Neural progenitor cell (in vitro differentiated cells): ENCODE measurements around the gene PCDHA7. TPM values are rescaled to one million over a fixed set of nuclear protein-coding genes. Genes with fewer than 3 reads are reported as not detected.

ENCODE experiments used
- DNase-seq: peaks from one replicate; pipeline ENCODE4 v3.0.0-alpha.2; 2016; ENCODE audit warnings: low spot score
- H2AFZ ChIP-seq: fragments of 200-600 bp; sonication (generic); replicated peaks from 2 replicates; pipeline ENCODE4 v1.6.1; 2016; ENCODE audit warnings: antibody characterized with exemption
- H3F3A ChIP-seq: fragments of 200-600 bp; sonication (generic); 2 replicates; pipeline ENCODE4 v1.6.1; 2016; ENCODE audit warnings: antibody characterized with exemption, low read depth
- H3K27ac ChIP-seq: fragments of 200-600 bp; sonication (generic); 2 replicates; pipeline ENCODE4 v1.5.1; 2016; ENCODE audit warnings: mild to moderate bottlenecking
- H3K27me3 ChIP-seq: fragments of 200-600 bp; sonication (generic); 2 replicates; pipeline ENCODE4 v1.6.1; 2016; ENCODE audit warnings: mild to moderate bottlenecking, moderate library complexity
- H3K36me3 ChIP-seq: fragments of 200-600 bp; sonication (generic); 2 replicates; pipeline ENCODE4 v1.5.1; 2016
- H3K4me1 ChIP-seq: fragments of 200-600 bp; sonication (generic); 2 replicates; pipeline ENCODE4 v1.6.1; 2016; ENCODE audit warnings: mixed run types
- H3K4me2 ChIP-seq: fragments of 200-600 bp; sonication (generic); 2 replicates; pipeline ENCODE4 v1.6.1; 2016
- H3K4me3 ChIP-seq: fragments of 200-600 bp; sonication (generic); 2 replicates; pipeline ENCODE4 v1.5.1; 2016
- H3K79me2 ChIP-seq: fragments of 200-600 bp; sonication (generic); 2 replicates; pipeline ENCODE4 v1.6.1; 2016; ENCODE audit warnings: low read depth
- H3K9ac ChIP-seq: fragments of 200-600 bp; sonication (generic); 2 replicates; pipeline ENCODE4 v1.6.1; 2016
- H3K9me3 ChIP-seq: fragments of 200-600 bp; sonication (generic); 2 replicates; pipeline ENCODE4 v1.5.1; 2016; ENCODE audit warnings: low read depth
- H4K20me1 ChIP-seq: fragments of 200-600 bp; sonication (generic); 2 replicates; pipeline ENCODE4 v1.6.1; 2016; ENCODE audit warnings: low read depth
- H3K27ac Mint-ChIP-seq: 3 replicates; pipeline ENCODE4 v1.8.0; 2021; ENCODE audit warnings: mixed read lengths
- H3K27me3 Mint-ChIP-seq: 2 replicates; pipeline ENCODE4 v1.8.0; 2022; ENCODE audit warnings: low read depth, mild to moderate bottlenecking, inconsistent platforms, moderate library complexity, mixed read lengths; ENCODE audit not compliant: insufficient read depth
- H3K36me3 Mint-ChIP-seq: 3 replicates; pipeline ENCODE4 v1.8.0; 2021; ENCODE audit warnings: mixed read lengths
- H3K4me1 Mint-ChIP-seq: 3 replicates; pipeline ENCODE4 v1.8.0; 2021; ENCODE audit warnings: mixed read lengths
- H3K4me3 Mint-ChIP-seq: 3 replicates; pipeline ENCODE4 v1.8.0; 2021; ENCODE audit warnings: mild to moderate bottlenecking, moderate library complexity, mixed read lengths
- H3K9me3 Mint-ChIP-seq: 3 replicates; pipeline ENCODE4 v1.8.0; 2020; ENCODE audit warnings: mixed read lengths
- CTCF ChIP-seq: fragments of 200-600 bp; sonication (generic); IDR thresholded peaks from 2 replicates; pipeline ENCODE4 v1.5.1; 2017; ENCODE audit warnings: antibody characterized with exemption, mild to moderate bottlenecking
- EZH2 ChIP-seq: fragments of 200-600 bp; sonication (generic); IDR thresholded peaks from 2 replicates; pipeline ENCODE4 v1.6.1; 2017; ENCODE audit warnings: antibody characterized with exemption, mild to moderate bottlenecking, moderate library complexity
- EZH2phosphoT487 ChIP-seq: fragments of 200-600 bp; sonication (generic); IDR thresholded peaks from 2 replicates; pipeline ENCODE4 v1.6.1; 2017; ENCODE audit warnings: antibody characterized with exemption
- total RNA-seq: library from RNA; depleted of rRNA; stranded (reverse); fragments of >200 nt; gene quantifications from 2 replicates; pipeline ENCODE4 v1.2.3, GENCODE V29; 2015; ENCODE audit warnings: low replicate concordance

The PCDHA7 gene
- total RNA-seq, 1 donor from 2014 or later, result 0.36 TPM

GRCh38 chr5:140881889-140882590 lies 48.0 kb downstream of the PCDHA7 start, which contains the start of gene PCDHA13:
PCDHA13 (plus strand) TSS chr5:140882124; CDS start chr5:140882269, 145 bp downstream.
- H3K27me3 ChIP-seq, result no peaks in the 10 kb centered on the region
- Mint-ChIP-seq H3K27ac (no peak within 1 kb of the TSS), H3K4me3 (no peak within 1 kb of the TSS), H3K36me3 (peaks cover 38% of the 10 kb centered on the region), H3K27me3 (no peaks in the 10 kb centered on the region), H3K4me1 (no peaks in the 10 kb centered on the region), H3K9me3 (peaks cover 38% of the 10 kb centered on the region)
- H3K4me1 ChIP-seq, result no peaks in the 10 kb centered on the region
- no peaks in the 10 kb centered on the region for H3K9me3 ChIP-seq
- H2AFZ ChIP-seq, result no peak within 1 kb of the TSS
- H3K79me2 ChIP-seq, result no peaks in the 10 kb centered on the region
- peak within 1 kb of the TSS; percentile 44 for H3K4me3 ChIP-seq
- no peak within 1 kb of the TSS for H3K9ac ChIP-seq
- H3K36me3 ChIP-seq, result no peaks in the 10 kb centered on the region
- DNase-seq, result peak; percentile 57
- H3K4me2 ChIP-seq, result peak within 1 kb of the TSS; percentile 75
- no peaks in the 10 kb centered on the region for H3F3A ChIP-seq
- TF ChIP-seq EZH2phosphoT487 (no peak), CTCF (peak; percentile 54)
- no peaks in the 10 kb centered on the region for H4K20me1 ChIP-seq
- no peak within 1 kb of the TSS for H3K27ac ChIP-seq

- Histone ChIP-seq H3K4me1 (no peaks in the 10 kb centered on the region), H3K27me3 (no peaks in the 10 kb centered on the region), H3K9ac (no peak overlapping the region), H3K9me3 (no peaks in the 10 kb centered on the region), H4K20me1 (no peaks in the 10 kb centered on the region), H3K4me3 (peak overlapping the region; percentile 44), H2AFZ (no peak overlapping the region), H3K36me3 (no peaks in the 10 kb centered on the region), H3F3A (no peaks in the 10 kb centered on the region), H3K79me2 (no peaks in the 10 kb centered on the region), H3K27ac (no peak overlapping the region), H3K4me2 (peak overlapping the region; percentile 75)
- no peak overlapping the region for H3K27ac Mint-ChIP-seq
- no peaks in the 10 kb centered on the region for H3K4me1 Mint-ChIP-seq
- peaks cover 42% of the 10 kb centered on the region for H3K9me3 Mint-ChIP-seq
- no peaks in the 10 kb centered on the region for H3K27me3 Mint-ChIP-seq
- H3K4me3 Mint-ChIP-seq, result no peak overlapping the region
- peak; percentile 52 for DNase-seq
- H3K36me3 Mint-ChIP-seq, result peaks cover 42% of the 10 kb centered on the region
- TF ChIP-seq EZH2phosphoT487 (no peak), EZH2 (no peak), CTCF (peak; percentile 54)
Measured at GRCh38 chr5:140882591-140882899, 48.5 kb downstream of the PCDHA7 start.

- DNase-seq, result no peak
- Mint-ChIP-seq H3K27me3 (no peaks in the 10 kb centered on the region), H3K9me3 (peaks cover 39% of the 10 kb centered on the region), H3K27ac (no peak overlapping the region), H3K4me1 (no peaks in the 10 kb centered on the region), H3K36me3 (peaks cover 38% of the 10 kb centered on the region), H3K4me3 (no peak overlapping the region)
- no peak overlapping the region for H3K4me3 ChIP-seq
- H3K36me3 ChIP-seq, result no peaks in the 10 kb centered on the region
- no peak overlapping the region for H3K27ac ChIP-seq
- H3K4me2 ChIP-seq, result no peak overlapping the region
- no peak overlapping the region for H2AFZ ChIP-seq
- H3K9ac ChIP-seq, result no peak overlapping the region
- H3F3A ChIP-seq, result no peaks in the 10 kb centered on the region
- TF ChIP-seq CTCF (no peak), EZH2phosphoT487 (no peak), EZH2 (no peak)
- no peaks in the 10 kb centered on the region for H3K4me1 ChIP-seq
- H3K79me2 ChIP-seq, result no peaks in the 10 kb centered on the region
- H3K27me3 ChIP-seq, result no peaks in the 10 kb centered on the region
- no peaks in the 10 kb centered on the region for H3K9me3 ChIP-seq
- H4K20me1 ChIP-seq, result no peaks in the 10 kb centered on the region
Measured at GRCh38 chr5:140883373-140883772, 49.3 kb downstream of the PCDHA7 start.
